ENCODE data around the gene NUFIP1.
A peak's percentile ranks its signal among the peaks of the same experiment; 100 is the strongest.
"Not testable (repeated sequence)": the region's sequence is repeated elsewhere in the genome, so short reads cannot be mapped to it uniquely, and the experiment has no call there.

NUFIP1 gene

DNA sequence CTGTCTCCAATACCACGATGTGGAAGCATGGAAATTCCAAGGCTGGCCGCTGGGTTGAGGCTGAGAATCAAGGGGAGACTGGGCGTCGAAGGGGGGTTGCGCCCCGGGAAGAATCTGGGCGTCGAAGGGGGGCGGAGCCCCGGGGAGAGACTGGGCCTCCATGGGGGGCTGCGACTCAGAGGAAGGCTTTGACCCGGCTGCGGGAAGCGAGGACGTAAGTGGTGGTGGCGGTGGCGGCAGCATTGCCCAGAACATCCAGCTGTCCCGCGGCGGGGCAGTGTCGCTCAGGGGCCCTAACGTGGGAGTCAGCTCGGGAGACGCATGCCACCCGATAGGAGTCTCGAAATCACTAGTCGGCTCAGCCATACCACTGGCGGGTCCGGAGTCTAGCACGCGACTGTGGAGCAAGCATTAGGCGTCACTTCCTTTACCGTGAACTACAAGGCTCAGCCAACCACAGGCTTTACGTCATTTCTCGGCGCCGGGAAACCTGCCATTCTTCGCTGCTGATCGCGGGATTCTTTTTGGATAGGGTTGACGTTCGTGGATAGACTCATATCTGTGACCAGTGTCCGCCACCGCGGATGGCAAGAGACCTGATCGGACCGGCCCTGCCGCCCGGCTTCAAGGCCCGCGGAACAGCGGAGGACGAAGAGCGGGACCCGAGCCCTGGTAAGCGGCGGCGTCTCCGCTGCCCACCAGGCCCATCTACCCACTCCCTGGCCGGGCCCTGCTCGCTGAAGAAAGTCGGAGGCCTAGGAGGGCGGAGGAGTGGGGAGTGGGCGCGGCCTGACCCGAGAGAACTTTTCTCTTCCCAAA, at the start of gene NUFIP1, which contains the start of gene GPALPP1:
TSS of gene NUFIP1 (minus strand) at position 401 of the 819 bp plus-strand sequence. CDS start at position 366, 35 bp downstream.
TSS of gene GPALPP1 (plus strand) at position 468 of the 819 bp plus-strand sequence. CDS start at position 585, 117 bp downstream.
- peak within 1 kb of the TSS; percentile 68 for H3K27ac ChIP-seq

GRCh38 chr13:45036206-45036605, 46.9 kb upstream of the NUFIP1 start:
- no peak for DNase-seq (ENCODE audit: low read depth, low spot score)
- H3K27ac ChIP-seq: no peak overlapping the region

More for the DNA sequence above, at the start of gene NUFIP1, which contains the start of gene GPALPP1:
- peak; percentile 64 for DNase-seq (ENCODE audit: low read depth, low spot score)

DNA sequence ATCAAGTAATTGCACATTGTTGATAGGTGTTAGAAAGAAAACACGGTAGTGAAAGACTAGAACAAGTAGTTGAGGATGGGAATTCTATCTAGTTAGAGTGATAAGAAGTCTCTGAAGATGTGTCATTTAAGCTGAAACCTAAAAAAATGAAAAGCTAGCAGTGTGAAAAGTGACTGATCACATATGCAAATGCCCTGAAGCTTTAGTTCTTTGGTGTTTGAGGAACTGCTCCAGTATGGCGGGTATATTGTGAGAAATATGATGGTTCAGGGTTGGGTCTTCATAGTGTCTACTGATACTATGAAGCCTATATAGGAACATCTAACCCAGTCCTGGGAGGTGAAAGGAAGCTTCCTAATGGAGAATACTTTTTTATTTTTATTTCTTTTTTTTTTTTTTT, 45.1 kb upstream of the NUFIP1 start:
- no peak overlapping the region for H3K27ac ChIP-seq
- no peak for DNase-seq (ENCODE audit: low read depth, low spot score)

DNA sequence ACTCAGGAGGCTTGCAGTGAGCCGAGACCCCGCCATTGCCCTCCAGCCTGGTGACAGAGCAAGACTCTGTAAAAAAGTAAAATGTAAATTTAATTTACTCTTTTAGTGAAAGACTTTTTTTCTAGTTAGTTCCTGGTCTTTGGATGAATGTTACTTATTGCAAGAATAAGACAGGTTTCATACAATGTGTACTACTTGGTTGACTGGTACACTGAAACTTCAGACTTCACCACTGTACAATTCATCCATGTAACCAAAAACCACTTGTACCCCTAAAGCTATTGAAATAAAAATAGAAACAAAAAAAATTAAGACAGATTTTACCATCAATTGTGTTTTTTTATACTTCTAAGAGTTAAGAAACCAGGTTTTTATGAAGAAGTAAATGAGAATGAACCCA, 35.6 kb upstream of the NUFIP1 start:
- H3K27ac ChIP-seq: no peak overlapping the region
- DNase-seq (ENCODE audit: low read depth, low spot score): no peak

DNA sequence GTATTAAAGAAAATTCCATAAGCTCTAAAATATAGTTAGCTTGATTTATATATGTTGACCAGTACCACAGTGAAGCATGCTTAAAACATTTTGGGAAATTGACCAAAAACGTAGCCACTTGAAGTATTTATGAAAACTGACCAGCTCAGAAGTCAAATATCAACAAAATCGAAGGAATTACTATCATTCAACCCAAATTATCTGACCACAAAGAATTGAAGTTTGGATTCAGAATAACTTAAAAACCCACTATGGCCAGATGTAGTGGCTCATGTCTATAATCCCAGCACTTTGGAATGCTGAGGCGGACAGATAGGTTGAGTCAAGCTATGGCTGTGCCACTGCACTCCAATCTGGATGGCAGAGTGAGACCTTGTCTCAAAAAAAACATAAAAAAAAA, 32.0 kb upstream of the NUFIP1 start:
- no peak overlapping the region for H3K27ac ChIP-seq
- no peak for DNase-seq (ENCODE audit: low read depth, low spot score)

GRCh38 chr13:45019981-45020380, 30.7 kb upstream of the NUFIP1 start:
- DNase-seq (ENCODE audit: low read depth, low spot score): not testable (repeated sequence)

GRCh38 chr13:45016792-45017425, 27.6 kb upstream of the NUFIP1 start:
- DNase-seq (ENCODE audit: low read depth, low spot score): no peak
- H3K27ac ChIP-seq: no peak overlapping the region

More at GRCh38 chr13:45019981-45020380, 30.7 kb upstream of the NUFIP1 start:
- H3K27ac ChIP-seq: not testable (repeated sequence)

DNA sequence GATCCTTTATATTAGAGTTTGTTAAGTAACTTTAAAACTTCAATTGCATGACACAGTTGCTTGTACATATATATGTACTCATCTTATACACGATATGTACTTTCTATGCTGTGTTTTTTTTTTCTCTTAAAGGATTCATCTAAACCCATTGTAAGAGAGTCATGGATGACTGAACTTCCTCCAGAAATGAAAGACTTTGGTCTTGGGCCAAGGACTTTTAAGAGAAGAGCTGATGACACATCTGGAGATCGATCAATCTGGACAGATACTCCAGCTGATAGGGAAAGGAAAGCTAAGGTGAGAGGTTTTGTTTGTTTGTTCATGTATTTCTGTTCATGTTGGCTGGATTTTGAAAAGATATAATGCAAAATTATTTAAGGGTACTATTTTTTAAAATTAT, 26.0 kb upstream of the NUFIP1 start:
- DNase-seq (ENCODE audit: low read depth, low spot score): peak; percentile 2
- H3K27ac ChIP-seq: no peak overlapping the region

DNA sequence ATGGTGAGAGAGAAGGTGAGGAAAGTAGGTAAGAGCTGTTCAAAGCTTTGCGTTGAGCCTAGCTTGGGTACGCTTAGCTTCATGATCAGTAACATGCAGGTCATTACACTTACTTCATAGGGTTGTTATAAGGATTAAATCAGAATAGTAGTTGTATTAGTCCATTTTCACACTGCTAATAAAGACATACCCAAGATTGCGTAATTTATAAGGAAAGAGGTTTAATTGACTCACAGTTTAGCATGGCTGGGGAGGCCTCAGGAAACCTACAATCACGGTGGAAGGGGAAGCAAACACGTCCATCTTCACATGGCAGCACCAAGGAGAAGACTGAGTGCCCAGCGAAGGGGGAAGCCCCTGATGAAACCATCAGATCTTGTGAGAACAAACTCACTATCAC, 21.9 kb upstream of the NUFIP1 start:
- no peak for DNase-seq (ENCODE audit: low read depth, low spot score)
- no peak overlapping the region for H3K27ac ChIP-seq

- no peak overlapping the region for H3K27ac ChIP-seq
- no peak for DNase-seq (ENCODE audit: low read depth, low spot score)
Measured at GRCh38 chr13:45007823-45008222, 18.6 kb upstream of the NUFIP1 start.

- DNase-seq (ENCODE audit: low read depth, low spot score): no peak
- H3K27ac ChIP-seq: no peak overlapping the region
Measured at GRCh38 chr13:45007225-45007624, 18.0 kb upstream of the NUFIP1 start.

GRCh38 chr13:45004096-45004495, 14.8 kb upstream of the NUFIP1 start:
- no peak for DNase-seq (ENCODE audit: low read depth, low spot score)
- H3K27ac ChIP-seq: no peak overlapping the region

GRCh38 chr13:45003417-45003816, 14.1 kb upstream of the NUFIP1 start:
- H3K27ac ChIP-seq: no peak overlapping the region
- DNase-seq (ENCODE audit: low read depth, low spot score): no peak

GRCh38 chr13:44989941-44990340, 670 bp upstream of the NUFIP1 start:
- peak overlapping the region; percentile 68 for H3K27ac ChIP-seq
- DNase-seq (ENCODE audit: low read depth, low spot score): no peak

DNA sequence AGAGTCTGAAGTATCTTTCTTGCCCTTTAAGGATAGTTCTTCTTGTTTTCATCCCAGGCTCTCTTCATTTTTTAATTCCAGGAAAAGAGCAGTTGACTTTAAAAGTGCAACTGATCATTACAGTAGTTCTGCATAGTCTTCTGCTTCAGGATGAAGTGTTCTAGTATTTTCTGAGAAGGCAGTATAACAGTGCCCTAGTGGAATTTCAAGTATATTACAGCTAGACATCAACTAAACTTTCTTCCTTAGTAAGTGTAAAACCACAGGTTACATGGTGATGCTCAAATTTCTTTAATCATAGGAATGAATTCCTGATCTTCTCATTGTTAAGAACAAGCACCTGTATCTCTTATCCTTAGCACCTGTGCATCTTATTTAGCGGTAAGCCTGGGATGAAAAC, 10.9 kb downstream of the NUFIP1 start:
- H3K27ac ChIP-seq: no peak overlapping the region
- no peak for DNase-seq (ENCODE audit: low read depth, low spot score)

- DNase-seq (ENCODE audit: low read depth, low spot score): no peak
- no peak overlapping the region for H3K27ac ChIP-seq
Measured at GRCh38 chr13:44976949-44977583, 12.2 kb downstream of the NUFIP1 start.

GRCh38 chr13:44976196-44976595, 13.1 kb downstream of the NUFIP1 start:
- H3K27ac ChIP-seq: no peak overlapping the region
- DNase-seq (ENCODE audit: low read depth, low spot score): no peak

DNA sequence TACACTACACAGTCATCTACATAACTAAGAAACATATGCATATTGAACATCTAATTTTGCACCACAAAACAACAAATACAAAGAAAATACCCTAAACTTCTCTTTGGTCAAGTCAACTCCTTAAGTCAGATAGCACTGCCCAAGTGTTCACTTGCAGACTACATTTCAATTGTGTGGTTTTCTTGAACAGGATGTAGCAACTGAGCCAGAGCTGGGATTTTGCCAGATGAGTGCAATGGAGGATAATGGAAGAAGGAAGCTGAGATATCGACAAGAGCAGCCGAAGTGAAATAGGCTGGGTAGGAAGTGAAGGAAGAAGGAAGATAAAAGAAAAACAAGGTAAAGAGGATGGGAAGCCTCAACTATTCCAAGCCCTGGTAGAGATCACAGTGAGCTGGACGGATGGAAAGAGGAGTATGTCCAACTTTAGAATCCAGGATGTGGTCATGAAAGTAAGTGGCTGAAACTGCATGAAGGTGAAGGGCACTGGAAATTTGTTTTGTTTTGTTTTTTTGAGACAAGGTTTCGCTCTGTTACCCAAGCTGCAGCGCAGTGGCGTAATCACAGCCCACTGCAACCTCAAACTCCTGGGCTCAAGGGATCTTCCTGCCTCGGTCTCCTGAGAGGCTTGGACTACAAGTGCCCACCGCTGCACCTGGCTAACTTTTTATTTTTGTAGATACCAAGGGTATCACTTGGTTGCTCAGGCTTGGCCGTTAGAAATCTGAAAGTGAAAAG, 15.0 kb downstream of the NUFIP1 start:
- DNase-seq (ENCODE audit: low read depth, low spot score): no peak
- no peak overlapping the region for H3K27ac ChIP-seq

GRCh38 chr13:44972956-44973581, 16.2 kb downstream of the NUFIP1 start:
- H3K27ac ChIP-seq: no peak overlapping the region
- DNase-seq (ENCODE audit: low read depth, low spot score): no peak
